IMR-90 (cell line): Measurements from ENCODE around the gene BDKRB1. TPM values are rescaled to one million over a fixed set of nuclear protein-coding genes. Genes with fewer than 3 reads are reported as not detected.

Experiments
- ATAC-seq: fragments of 200-7000 bp; cut with Tn5 transposase; 2 replicates; pipeline ENCODE4 v1.9.1; 2020; ENCODE audit warnings: low read depth, mild to moderate bottlenecking, moderate library complexity
- BruUV-seq: library from RNA; stranded (reverse); fragments of 400-500 nt; replicated peaks from 2 replicates; lab custom pipeline; 2021; lab: Mats Ljungman, UMichigan
- CTCF ChIA-PET: fragments of 300-600 bp; formaldehyde crosslinking; extraction: SDS; loops from one replicate; lab custom pipeline; 2021; ENCODE audit warnings: antibody characterized with exemption; lab: Yijun Ruan, JAX
- POLR2A ChIA-PET: fragments of 300-600 bp; sonication (Branson Sonifier 250); formaldehyde crosslinking; loops from one replicate; lab custom pipeline; 2022; ENCODE audit warnings: antibody characterized with exemption; ENCODE audit not compliant: unreplicated experiment; lab: Charles Lee
- DNase-seq: peaks from one replicate; pipeline ENCODE4 v3.0.0; 2013
- H2AFZ ChIP-seq: replicated peaks from 2 replicates; pipeline ENCODE3; 2013; ENCODE audit warnings: low read length, mild to moderate bottlenecking; ENCODE audit not compliant: poor library complexity
- H2AK5ac ChIP-seq: 2 replicates; pipeline ENCODE4 v1.6.1; 2013; ENCODE audit warnings: low read depth, low read length, inconsistent platforms
- H2AK9ac ChIP-seq: replicated peaks from 2 replicates; pipeline ENCODE3; 2013; ENCODE audit warnings: mild to moderate bottlenecking, low read depth, low read length, moderate library complexity; ENCODE audit not compliant: poor library complexity
- H2BK120ac ChIP-seq: 2 replicates; pipeline ENCODE4 v1.6.1; 2013; ENCODE audit warnings: low read depth, low read length, inconsistent platforms
- H2BK15ac ChIP-seq: 3 replicates; pipeline ENCODE4 v1.6.1; 2013; ENCODE audit warnings: low read depth, low read length, inconsistent platforms
- H2BK20ac ChIP-seq: 2 replicates; pipeline ENCODE4 v1.6.1; 2013; ENCODE audit warnings: low read depth, mild to moderate bottlenecking, inconsistent platforms, low read length, moderate library complexity
- H2BK5ac ChIP-seq: 2 replicates; pipeline ENCODE4 v1.6.1; 2013; ENCODE audit warnings: mild to moderate bottlenecking, low read depth, low read length, inconsistent platforms; ENCODE audit not compliant: poor library complexity, severe bottlenecking
- H3K14ac ChIP-seq: replicated peaks from 2 replicates; pipeline ENCODE4 v1.6.1; 2013; ENCODE audit warnings: low read depth, low read length, inconsistent platforms
- H3K18ac ChIP-seq: 2 replicates; pipeline ENCODE4 v1.6.1; 2013; ENCODE audit warnings: low read depth, low read length, control low read depth
- H3K23ac ChIP-seq: 2 replicates; pipeline ENCODE4 v1.6.1; 2013; ENCODE audit warnings: low read depth, low read length, inconsistent platforms
- H3K27ac ChIP-seq: 2 replicates; pipeline ENCODE4 v1.5.1; 2013; ENCODE audit warnings: mild to moderate bottlenecking, control low read depth, low read length; ENCODE audit not compliant: insufficient read depth
- H3K27me3 ChIP-seq: 2 replicates; pipeline ENCODE4 v1.6.1; 2013; ENCODE audit warnings: low read length; ENCODE audit not compliant: control insufficient read depth, insufficient read depth
- H3K36me3 ChIP-seq: 2 replicates; pipeline ENCODE4 v1.6.1; 2013; ENCODE audit warnings: low read length, mixed read lengths; ENCODE audit not compliant: control insufficient read depth, insufficient read depth
- H3K4ac ChIP-seq: 2 replicates; pipeline ENCODE4 v1.6.1; 2013; ENCODE audit warnings: low read depth, low read length, inconsistent platforms
- H3K4me1 ChIP-seq: 2 replicates; pipeline ENCODE4 v1.6.1; 2013; ENCODE audit warnings: low read length, mixed read lengths; ENCODE audit not compliant: control insufficient read depth, insufficient read depth
- H3K4me2 ChIP-seq: 2 replicates; pipeline ENCODE4 v1.6.1; 2013; ENCODE audit warnings: low read depth, mild to moderate bottlenecking, control low read depth, low read length, moderate library complexity
- H3K4me3 ChIP-seq: 2 replicates; pipeline ENCODE4 v1.5.1; 2013; ENCODE audit warnings: low read depth, mild to moderate bottlenecking, control low read depth, low read length, moderate library complexity; ENCODE audit not compliant: insufficient read depth
- H3K56ac ChIP-seq: 2 replicates; pipeline ENCODE4 v1.6.1; 2013; ENCODE audit warnings: low read length, inconsistent platforms; ENCODE audit not compliant: insufficient read depth; ENCODE audit errors: extremely low read depth
- H3K79me1 ChIP-seq, 2 experiments: 2 replicates each; pipeline ENCODE4 v1.6.1; 2013; ENCODE audit warnings: low read length in 2 of 2, inconsistent platforms in 1 of 2, low read depth in 1 of 2
- H3K9ac ChIP-seq: 2 replicates; pipeline ENCODE4 v1.6.1; 2013; ENCODE audit warnings: low read depth, low read length, control low read depth
- H3K9me1 ChIP-seq: 2 replicates; pipeline ENCODE4 v1.6.1; 2013; ENCODE audit warnings: low read length, inconsistent platforms; ENCODE audit not compliant: insufficient read depth
- H3K9me3 ChIP-seq: 2 replicates; pipeline ENCODE4 v1.6.1; 2013; ENCODE audit warnings: low read length; ENCODE audit not compliant: control insufficient read depth, insufficient read depth
- H4K20me1 ChIP-seq: 2 replicates; pipeline ENCODE4 v1.6.1; 2013; ENCODE audit warnings: low read length, inconsistent platforms; ENCODE audit not compliant: insufficient read depth
- H4K5ac ChIP-seq: 2 replicates; pipeline ENCODE4 v1.6.1; 2013; ENCODE audit warnings: mild to moderate bottlenecking, low read depth, low read length, control low read depth
- H4K8ac ChIP-seq, 2 experiments: 2 replicates each; pipeline ENCODE4 v1.6.1; 2013; ENCODE audit warnings: low read depth in 2 of 2, low read length in 2 of 2, control low read depth in 1 of 2, inconsistent platforms in 1 of 2
- H4K91ac ChIP-seq: 2 replicates; pipeline ENCODE4 v1.6.1; 2013; ENCODE audit warnings: low read depth, low read length, inconsistent platforms; ENCODE audit not compliant: insufficient read depth
- BHLHE40 ChIP-seq: fragments of 150-350 bp; IDR thresholded peaks from 2 replicates; pipeline ENCODE4 v1.6.1; 2016; ENCODE audit warnings: mild to moderate bottlenecking, low read depth, low read length
- CEBPB ChIP-seq: IDR thresholded peaks from 2 replicates; pipeline ENCODE4 v1.6.1; 2012; ENCODE audit warnings: low read depth, low read length, improper control_type of control experiment
- CHD1 ChIP-seq: IDR thresholded peaks from 2 replicates; pipeline ENCODE4 v1.6.1; 2012; ENCODE audit warnings: low read depth, low read length, improper control_type of control experiment
- CTCF ChIP-seq: conservative IDR thresholded peaks from 2 replicates; pipeline ENCODE4 v1.5.1; 2012; ENCODE audit warnings: mild to moderate bottlenecking, low read depth, low read length, improper control_type of control experiment
- ELK1 ChIP-seq: fragments of 150-350 bp; IDR thresholded peaks from 2 replicates; pipeline ENCODE4 v1.6.1; 2016; ENCODE audit warnings: low read depth, mild to moderate bottlenecking, low read length, moderate library complexity, borderline replicate concordance
- FOS ChIP-seq: fragments of 150-350 bp; IDR thresholded peaks from 2 replicates; pipeline ENCODE4 v1.6.1; 2016; ENCODE audit warnings: low read depth, low read length
- MAFK ChIP-seq: IDR thresholded peaks from 2 replicates; pipeline ENCODE4 v1.6.1; 2012; ENCODE audit warnings: low read depth, low read length, improper control_type of control experiment
- MAZ ChIP-seq: IDR thresholded peaks from 2 replicates; pipeline ENCODE4 v1.6.1; 2012; ENCODE audit warnings: low read depth, mild to moderate bottlenecking, low read length, improper control_type of control experiment, moderate library complexity, borderline replicate concordance
- MXI1 ChIP-seq: IDR thresholded peaks from 2 replicates; pipeline ENCODE4 v1.6.1; 2012; ENCODE audit warnings: low read depth, mild to moderate bottlenecking, low read length, moderate library complexity, borderline replicate concordance
- NFE2L2 ChIP-seq: fragments of 150-350 bp; IDR thresholded peaks from 2 replicates; pipeline ENCODE4 v1.6.1; 2016; ENCODE audit warnings: low read depth, mild to moderate bottlenecking, low read length
- POLR2A ChIP-seq: IDR thresholded peaks from 2 replicates; pipeline ENCODE4 v1.6.1; 2012; ENCODE audit warnings: mild to moderate bottlenecking, low read depth, low read length
- RAD21 ChIP-seq: IDR thresholded peaks from 2 replicates; pipeline ENCODE4 v1.6.1; 2012; ENCODE audit warnings: low read length, improper control_type of control experiment
- RCOR1 ChIP-seq: IDR thresholded peaks from 2 replicates; pipeline ENCODE4 v1.6.1; 2012; ENCODE audit warnings: mild to moderate bottlenecking, low read length, improper control_type of control experiment; ENCODE audit not compliant: insufficient replicate concordance
- RFX5 ChIP-seq: IDR thresholded peaks from 2 replicates; pipeline ENCODE4 v1.8.0; 2012; ENCODE audit warnings: low read depth, mild to moderate bottlenecking, low read length, moderate library complexity
- SMC3 ChIP-seq: fragments of 150-350 bp; IDR thresholded peaks from 2 replicates; pipeline ENCODE4 v1.6.1; 2016; ENCODE audit warnings: low read depth, mild to moderate bottlenecking, antibody characterized with exemption, low read length, moderate library complexity
- USF2 ChIP-seq: fragments of 150-350 bp; IDR thresholded peaks from 2 replicates; pipeline ENCODE4 v1.6.1; 2017; ENCODE audit warnings: mild to moderate bottlenecking, antibody characterized with exemption, low read length, low read depth
- WGBS, 2 experiments: methylation state at CpG; one replicate each; pipeline versions ENCODE4 v1.1.5 to v1.1.7; 2013; ENCODE audit warnings: missing lambda C conversion rate in 2 of 2; ENCODE audit not compliant: insufficient read length in 1 of 2; ENCODE audit errors: extremely low coverage in 2 of 2; 5-methylcytosine and 5-hydroxymethylcytosine counted together
- dilution Hi-C: fragments of 300-500 bp; cut with HindIII; formaldehyde crosslinking; loops from one replicate; pipeline ENCODE4 v1.14.3; 2018; ENCODE audit warnings: low sequenced_read_pairs; ENCODE audit not compliant: unreplicated experiment
- in situ Hi-C: fragments of 300-500 bp; cut with MboI; formaldehyde crosslinking; loops from 3 replicates; pipeline ENCODE4 v1.14.3; 2019; ENCODE audit warnings: low sequenced_read_pairs, inconsistent platforms, mixed read lengths
- intact Hi-C: fragments of 100-400 bp; cut with micrococcal nuclease; formaldehyde crosslinking; loops from 2 replicates; pipeline ENCODE4 v1.10.0; 2022
- polyA plus RNA-seq, 3 experiments: library from polyadenylated mRNA; depleted of rRNA; stranded (reverse); fragments of >200 nt; gene quantifications; 2 replicates each; pipeline ENCODE4 v1.2.3, GENCODE V29; 2012; ENCODE audit warnings: low replicate concordance in 1 of 3
- total RNA-seq: library from RNA; depleted of rRNA; stranded (reverse); fragments of >200 nt; gene quantifications from 2 replicates; pipeline ENCODE4 v1.2.3, GENCODE V29; 2012

Gene BDKRB1
- total and polyA plus RNA-seq, 2 of the 4 experiments (the other 2 are of a cell fraction): 56.5 to 130 TPM

GRCh38 chr14:96237641-96238040, 18.4 kb upstream of the BDKRB1 start:
- POLR2A ChIA-PET: no interaction called here
- Histone ChIP-seq H4K20me1 (peaks cover 15% of the 10 kb centered on the region), H3K4me1 (peaks cover 11% of the 10 kb centered on the region), H3K4me3 (no peak overlapping the region), H3K36me3 (peaks cover 93% of the 10 kb centered on the region), H4K91ac (no peak overlapping the region), H3K9me3 (no peaks in the 10 kb centered on the region), H2BK120ac (no peak overlapping the region), H3K27me3 (no peaks in the 10 kb centered on the region), H3K27ac (no peak overlapping the region), H4K5ac (no peak overlapping the region), H4K8ac (no peak overlapping the region), H2BK5ac (no peak overlapping the region), H3K79me1 (peaks cover 43 to 84% of the 10 kb centered on the region in 2 experiments), H2AK9ac (peak overlapping the region; percentile 23), H3K18ac (no peak overlapping the region), H3K14ac (no peak overlapping the region), H3K4me2 (no peak overlapping the region), H3K4ac (no peak overlapping the region), H3K9ac (no peak overlapping the region), H2AK5ac (no peak overlapping the region), H2BK15ac (no peak overlapping the region), H3K56ac (no peak overlapping the region), H2AFZ (no peak overlapping the region), H3K23ac (no peak overlapping the region), H2BK20ac (no peak overlapping the region), H3K9me1 (peaks cover 30% of the 10 kb centered on the region)
- TF ChIP-seq CHD1: no peak
- TF ChIP-seq NFE2L2: no peak
- TF ChIP-seq RAD21: no peak
- TF ChIP-seq USF2: no peak
- TF ChIP-seq SMC3: no peak
- no peak for TF ChIP-seq MAZ
- no peak for TF ChIP-seq MXI1
- no peak for TF ChIP-seq RFX5
- TF ChIP-seq ELK1: no peak
- no peak for TF ChIP-seq MAFK
- no peak for TF ChIP-seq CTCF
- no peak for TF ChIP-seq RCOR1
- TF ChIP-seq BHLHE40: no peak
- no peak for TF ChIP-seq POLR2A
- TF ChIP-seq FOS: no peak
- no peak for TF ChIP-seq CEBPB
- ATAC-seq (no peak), DNase-seq (no peak)
- CTCF ChIA-PET: no interaction called here
- dilution Hi-C loops: no loop called here
- WGBS, 2 experiments: 80% methylated on average over 1 of the region's 2 CpGs; no CpG with 5 or more reads in 1 of the 2 experiments
- intact Hi-C loops: no loop called here
- no TSS peak for BruUV-seq
- in situ Hi-C loops: no loop called here
